Peyer's patch (tissue), 4 donors: Measurements from ENCODE around the gene FNBP1. TPM values are rescaled to one million over a fixed set of nuclear protein-coding genes. Genes with fewer than 3 reads are reported as not detected.
"Not testable (repeated sequence)": the region's sequence is repeated elsewhere in the genome, so short reads cannot be mapped to it uniquely, and the experiment has no call there.

Experiments used
- DNase-seq, 3 donors: peaks; one replicate each; pipeline ENCODE4 v3.0.0-alpha.2; 2017 to 2019
- H3K27ac ChIP-seq, 4 donors: fragments of 200-600 bp; sonication (generic); one replicate each; pipeline ENCODE4 v1.5.1; 2016 to 2019
- H3K27me3 ChIP-seq, 2 donors: fragments of 200-600 bp; sonication (generic); one replicate each; pipeline ENCODE4 v1.5.1; 2019
- H3K36me3 ChIP-seq, 3 donors: fragments of 200-600 bp; sonication (generic); one replicate each; pipeline ENCODE4 v1.5.1; 2016 to 2019
- H3K4me1 ChIP-seq, 4 donors: fragments of 200-600 bp; sonication (generic); one replicate each; pipeline ENCODE4 v1.5.1; 2016 to 2019
- H3K4me3 ChIP-seq, 4 donors: fragments of 200-600 bp; sonication (generic); 1 replicate in 3 of 4; 2 replicates in 1 of 4; pipeline ENCODE4 v1.5.1; 2016 to 2019; ENCODE audit warnings: mild to moderate bottlenecking in 1 of 4
- H3K9me3 ChIP-seq, 4 donors: fragments of 200-600 bp; sonication (generic); one replicate each; pipeline ENCODE4 v1.5.1; 2016 to 2019; ENCODE audit warnings: mild to moderate bottlenecking in 1 of 4
- CTCF ChIP-seq, 6 experiments: fragments of 450-650 bp in 4 of 6; fragments of 200-600 bp in 2 of 6; sonication (generic) in 1 of 6; IDR thresholded peaks; one replicate each; pipeline ENCODE4 v1.5.1; 2017 to 2019; ENCODE audit warnings: antibody characterized with exemption in 6 of 6, mild to moderate bottlenecking in 3 of 6, moderate library complexity in 1 of 6
- POLR2A ChIP-seq, 2 donors: fragments of 450-650 bp; IDR thresholded peaks; one replicate each; pipeline ENCODE4 v1.5.1; 2017; ENCODE audit warnings: antibody characterized with exemption in 2 of 2, mild to moderate bottlenecking in 2 of 2, moderate library complexity in 2 of 2
- total RNA-seq, 4 donors: library from RNA; depleted of rRNA; stranded (reverse); fragments of >200 nt; gene quantifications; one replicate each; pipeline ENCODE4 v1.1.0, GENCODE V29; 2016

FNBP1 gene
- total RNA-seq, 4 donors from 2014 or later, result 9.8 to 163 (median 22.2) TPM

- no peaks in the 10 kb centered on the region for H3K36me3 ChIP-seq
- no peak overlapping the region for H3K4me3 ChIP-seq
- TF ChIP-seq CTCF (IDR thresholded peaks at IDR 0.05) (no peak), POLR2A (IDR thresholded peaks at IDR 0.05) (no peak)
- no peaks in the 10 kb centered on the region for H3K9me3 ChIP-seq
- peaks cover 0 to 28% (median 11%) of the 10 kb centered on the region in 4 donors for H3K4me1 ChIP-seq
- peak in 2 of 3 donors; percentile 14 to 29 for DNase-seq
- peak overlapping the region in 2 of 4 donors; percentile 15 to 74 for H3K27ac ChIP-seq
- H3K27me3 ChIP-seq, result no peaks in the 10 kb centered on the region
These were observed 55.9 kb downstream of the FNBP1 start for GRCh38 chr9:129987047-129987446.

GRCh38 chr9:129984589-129984988 is 58.4 kb downstream of the FNBP1 start:
- peaks cover 0 to 10% (median 5%) of the 10 kb centered on the region in 4 donors for H3K4me1 ChIP-seq
- not testable (repeated sequence) for H3K27ac ChIP-seq, H3K36me3 ChIP-seq, H3K27me3 ChIP-seq, H3K9me3 ChIP-seq, H3K4me3 ChIP-seq
- peak in 2 of 3 donors; percentile 15 to 32 for DNase-seq

- DNase-seq, result no peak
- Histone ChIP-seq H3K4me3 (no peak overlapping the region), H3K4me1 (peaks cover 0 to 9% (median 4%) of the 10 kb centered on the region in 4 donors), H3K36me3 (no peaks in the 10 kb centered on the region), H3K9me3 (no peaks in the 10 kb centered on the region), H3K27me3 (no peaks in the 10 kb centered on the region), H3K27ac (no peak overlapping the region)
- no peak for TF ChIP-seq POLR2A (IDR thresholded peaks at IDR 0.05)
- no peak for TF ChIP-seq CTCF (IDR thresholded peaks at IDR 0.05)
These were observed 59.1 kb downstream of the FNBP1 start for GRCh38 chr9:129983891-129984290.

GRCh38 chr9:129981180-129981907 is 61.6 kb downstream of the FNBP1 start:
- TF ChIP-seq CTCF (IDR thresholded peaks at IDR 0.05) (no peak), POLR2A (IDR thresholded peaks at IDR 0.05) (no peak)
- Histone ChIP-seq H3K9me3 (no peaks in the 10 kb centered on the region), H3K27ac (peak overlapping the region in 1 of 4 donors; percentile 32), H3K4me1 (no peaks in the 10 kb centered on the region), H3K27me3 (no peaks in the 10 kb centered on the region), H3K36me3 (peaks cover 0 to 5% (median 0%) of the 10 kb centered on the region in 3 donors), H3K4me3 (no peak overlapping the region)
- DNase-seq, result peak in 2 of 3 donors; percentile 17 to 58

GRCh38 chr9:129980224-129980623 is 62.8 kb downstream of the FNBP1 start:
- not testable (repeated sequence) for H3K4me3 ChIP-seq, DNase-seq, H3K36me3 ChIP-seq, H3K27ac ChIP-seq, H3K27me3 ChIP-seq, H3K9me3 ChIP-seq, H3K4me1 ChIP-seq

- DNase-seq, result no peak
- Histone ChIP-seq H3K9me3 (no peaks in the 10 kb centered on the region), H3K4me1 (no peaks in the 10 kb centered on the region), H3K4me3 (no peak overlapping the region), H3K27me3 (no peaks in the 10 kb centered on the region), H3K36me3 (peaks cover 0 to 8% (median 0%) of the 10 kb centered on the region in 3 donors), H3K27ac (no peak overlapping the region)
- no peak for TF ChIP-seq POLR2A (IDR thresholded peaks at IDR 0.05)
- TF ChIP-seq CTCF (IDR thresholded peaks at IDR 0.05), result no peak
These were observed 63.8 kb downstream of the FNBP1 start for GRCh38 chr9:129979071-129979745.
